ENCODE results near the gene PACSIN2. TPM values are rescaled to one million over a fixed set of nuclear protein-coding genes. Genes with fewer than 3 reads are reported as not detected.

Gene PACSIN2
- total and polyA plus RNA-seq, 5 experiments from 2014 or later = 21.9 to 44.9 (median 27.8) TPM

- peak overlapping the region in 1 of 10 donors; percentile 37 for H3K27ac Mint-ChIP-seq
- peaks cover 3 to 9% (median 7%) of the 10 kb centered on the region in 4 donors for H3K4me1 Mint-ChIP-seq
- POLR2A ChIA-PET = no interaction called here
- H3K9me3 Mint-ChIP-seq = no peaks in the 10 kb centered on the region
- no peaks in the 10 kb centered on the region for H3K27me3 Mint-ChIP-seq
- no peak for ATAC-seq
- no peak for DNase-seq
- H3K36me3 Mint-ChIP-seq = peaks cover 6 to 72% (median 19%) of the 10 kb centered on the region in 3 donors
- H3K4me3 Mint-ChIP-seq = no peak overlapping the region
These were observed 180.6 kb downstream of the PACSIN2 start for GRCh38 chr22:42834177-42834949.

GRCh38 chr22:42833104-42833503 lies 181.8 kb downstream of the PACSIN2 start:
- Mint-ChIP-seq H3K27ac (no peak overlapping the region), H3K9me3 (no peaks in the 10 kb centered on the region), H3K27me3 (no peaks in the 10 kb centered on the region), H3K4me1 (peaks cover 3 to 19% (median 13%) of the 10 kb centered on the region in 4 donors), H3K4me3 (no peak overlapping the region), H3K36me3 (peaks cover 6 to 75% (median 19%) of the 10 kb centered on the region in 3 donors)
- POLR2A ChIA-PET = interaction anchor here (0.6 to 1.6 kb wide), 2 partner anchors 13 to 206 kb away, joined by 3 read pairs; no protein-coding TSS in a partner anchor
- no peak for ATAC-seq
- no peak for DNase-seq

GRCh38 chr22:42831712-42832111 lies 183.2 kb downstream of the PACSIN2 start:
- DNase-seq (no peak), ATAC-seq (no peak)
- Mint-ChIP-seq H3K27me3 (no peaks in the 10 kb centered on the region), H3K4me3 (no peak overlapping the region), H3K27ac (peak overlapping the region in 1 of 10 donors; percentile 69), H3K36me3 (peaks cover 6 to 79% (median 19%) of the 10 kb centered on the region in 3 donors), H3K9me3 (no peaks in the 10 kb centered on the region), H3K4me1 (peaks cover 3 to 22% (median 14%) of the 10 kb centered on the region in 4 donors)
- POLR2A ChIA-PET = no interaction called here

- peaks cover 1 to 22% (median 14%) of the 10 kb centered on the region in 4 donors for H3K4me1 Mint-ChIP-seq
- no peaks in the 10 kb centered on the region for H3K9me3 Mint-ChIP-seq
- H3K27me3 Mint-ChIP-seq = no peaks in the 10 kb centered on the region
- DNase-seq (no peak), ATAC-seq (no peak)
- POLR2A ChIA-PET = no interaction called here
- peaks cover 6 to 78% (median 14%) of the 10 kb centered on the region in 3 donors for H3K36me3 Mint-ChIP-seq
- H3K4me3 Mint-ChIP-seq = peak overlapping the region in 1 of 10 donors; percentile 27
- H3K27ac Mint-ChIP-seq = peak overlapping the region in 2 of 10 donors; percentile 16 to 43
These were observed 184.8 kb downstream of the PACSIN2 start for GRCh38 chr22:42830161-42830560.

- Mint-ChIP-seq H3K27me3 (no peaks in the 10 kb centered on the region), H3K36me3 (peaks cover 3 to 77% (median 7%) of the 10 kb centered on the region in 3 donors), H3K9me3 (no peaks in the 10 kb centered on the region), H3K27ac (peak overlapping the region in 8 of 10 donors; percentile 3 to 79 (median 50)), H3K4me1 (peaks cover 1 to 22% (median 14%) of the 10 kb centered on the region in 4 donors), H3K4me3 (peak overlapping the region in 8 of 10 donors; percentile 9 to 64 (median 42))
- DNase-seq (no peak), ATAC-seq (peak in 1 of 2 donors; percentile 30)
- POLR2A ChIA-PET = interaction anchor here (1.7 kb wide), 1 partner anchor 25 kb away, joined by 5 read pairs; no protein-coding TSS in a partner anchor
These were observed 185.6 kb downstream of the PACSIN2 start for GRCh38 chr22:42829302-42829701.

- peaks cover 0 to 69% (median 20%) of the 10 kb centered on the region in 3 donors for H3K36me3 Mint-ChIP-seq
- POLR2A ChIA-PET = no interaction called here
- no peak overlapping the region for H3K27ac Mint-ChIP-seq
- H3K27me3 Mint-ChIP-seq = no peaks in the 10 kb centered on the region
- ATAC-seq (no peak), DNase-seq (no peak)
- H3K4me3 Mint-ChIP-seq = no peak overlapping the region
- H3K9me3 Mint-ChIP-seq = no peaks in the 10 kb centered on the region
- peaks cover 3 to 22% (median 14%) of the 10 kb centered on the region in 4 donors for H3K4me1 Mint-ChIP-seq
These were observed 189.2 kb downstream of the PACSIN2 start for GRCh38 chr22:42825796-42826195.

GRCh38 chr22:42821386-42821785 lies 193.6 kb downstream of the PACSIN2 start:
- Mint-ChIP-seq H3K4me3 (no peak overlapping the region), H3K27me3 (no peaks in the 10 kb centered on the region), H3K4me1 (peaks cover 0 to 6% (median 0%) of the 10 kb centered on the region in 4 donors), H3K27ac (no peak overlapping the region), H3K36me3 (peaks cover 0 to 61% (median 22%) of the 10 kb centered on the region in 3 donors), H3K9me3 (no peaks in the 10 kb centered on the region)
- DNase-seq (no peak), ATAC-seq (no peak)
- POLR2A ChIA-PET = no interaction called here

- peaks cover 0 to 63% (median 25%) of the 10 kb centered on the region in 3 donors for H3K36me3 Mint-ChIP-seq
- H3K27ac Mint-ChIP-seq = peak overlapping the region in 2 of 10 donors; percentile 27 to 51
- no peak overlapping the region for H3K4me3 Mint-ChIP-seq
- DNase-seq (peak in 2 of 10 donors; percentile 9 to 27), ATAC-seq (no peak)
- H3K9me3 Mint-ChIP-seq = no peaks in the 10 kb centered on the region
- POLR2A ChIA-PET = no interaction called here
- H3K27me3 Mint-ChIP-seq = no peaks in the 10 kb centered on the region
- peaks cover 0 to 6% (median 0%) of the 10 kb centered on the region in 4 donors for H3K4me1 Mint-ChIP-seq
These were observed 194.7 kb downstream of the PACSIN2 start for GRCh38 chr22:42820045-42820763.

Other genes with a start within 250 kb of the PACSIN2 start
- gene ARFGAP3, start 157.9 kb downstream of the PACSIN2 start, total RNA-seq = 10 to 100 TPM; 32.9 to 34.1 TPM
- 10 to 100 TPM; 22.3 to 44.7 (median 25.1) TPM for gene ARFGAP3, start 157.9 kb downstream of the PACSIN2 start, polyA plus RNA-seq
- 1 to 10 TPM; 6.6 to 7.3 TPM for gene TTLL1, start 74.2 kb upstream of the PACSIN2 start, total RNA-seq
- 10 to 100 TPM; 12.7 to 14.5 (median 12.8) TPM for gene TTLL1, start 74.2 kb upstream of the PACSIN2 start, polyA plus RNA-seq
- 1 to 10 TPM; 2.6 TPM for gene BIK, start 95.6 kb upstream of the PACSIN2 start, total RNA-seq
- 1 to 10 TPM; 2.8 to 6.1 (median 4.0) TPM for gene BIK, start 95.6 kb upstream of the PACSIN2 start, polyA plus RNA-seq
- gene MCAT, start 128.2 kb upstream of the PACSIN2 start, total RNA-seq = 10 to 100 TPM in 1 of 2 experiments, 1 to 10 TPM in 1; 9.2 to 10.1 TPM
- gene MCAT, start 128.2 kb upstream of the PACSIN2 start, polyA plus RNA-seq = 10 to 100 TPM; 10.8 to 11.3 (median 10.8) TPM
- 10 to 100 TPM; 64.0 to 69.0 TPM for gene TSPO, start 136.4 kb upstream of the PACSIN2 start, total RNA-seq
- 100 to 1,000 TPM; 284 to 305 (median 304) TPM for gene TSPO, start 136.4 kb upstream of the PACSIN2 start, polyA plus RNA-seq
- 10 to 100 TPM; 26.0 to 26.9 TPM for gene TTLL12, start 172.0 kb upstream of the PACSIN2 start, total RNA-seq
- 10 to 100 TPM; 16.2 to 31.4 (median 25.3) TPM for gene TTLL12, start 172.0 kb upstream of the PACSIN2 start, polyA plus RNA-seq